OCI-LY3 (cell line): ENCODE measurements around the gene PCF11.

Experiments used
- CTCF ChIP-seq: fragments of 200-600, 300-600 bp; sonication (generic); IDR thresholded peaks from 2 replicates; pipeline ENCODE4 v1.5.1; 2014; ENCODE audit warnings: antibody characterized with exemption, low read length, low read depth
- EZH2phosphoT487 ChIP-seq: fragments of 200-600 bp; shearing (Covaris generic); IDR thresholded peaks from 2 replicates; pipeline ENCODE4 v1.6.1; 2018; ENCODE audit warnings: antibody characterized with exemption, mixed run types, low read depth

- TF ChIP-seq CTCF (no peak), EZH2phosphoT487 (no peak)
Measured at GRCh38 chr11:83151274-83151977, 5.5 kb upstream of the PCF11 start.
